ENCODE data around the gene PIP4K2C.

- TF ChIP-seq POLR2AphosphoS5 (IDR thresholded peaks at IDR 0.05), result no peak
- no peak for TF ChIP-seq EP300 (IDR thresholded peaks at IDR 0.05)
- no peak for TF ChIP-seq POLR2A (IDR thresholded peaks at IDR 0.05)
- TF ChIP-seq, protein P1, sequence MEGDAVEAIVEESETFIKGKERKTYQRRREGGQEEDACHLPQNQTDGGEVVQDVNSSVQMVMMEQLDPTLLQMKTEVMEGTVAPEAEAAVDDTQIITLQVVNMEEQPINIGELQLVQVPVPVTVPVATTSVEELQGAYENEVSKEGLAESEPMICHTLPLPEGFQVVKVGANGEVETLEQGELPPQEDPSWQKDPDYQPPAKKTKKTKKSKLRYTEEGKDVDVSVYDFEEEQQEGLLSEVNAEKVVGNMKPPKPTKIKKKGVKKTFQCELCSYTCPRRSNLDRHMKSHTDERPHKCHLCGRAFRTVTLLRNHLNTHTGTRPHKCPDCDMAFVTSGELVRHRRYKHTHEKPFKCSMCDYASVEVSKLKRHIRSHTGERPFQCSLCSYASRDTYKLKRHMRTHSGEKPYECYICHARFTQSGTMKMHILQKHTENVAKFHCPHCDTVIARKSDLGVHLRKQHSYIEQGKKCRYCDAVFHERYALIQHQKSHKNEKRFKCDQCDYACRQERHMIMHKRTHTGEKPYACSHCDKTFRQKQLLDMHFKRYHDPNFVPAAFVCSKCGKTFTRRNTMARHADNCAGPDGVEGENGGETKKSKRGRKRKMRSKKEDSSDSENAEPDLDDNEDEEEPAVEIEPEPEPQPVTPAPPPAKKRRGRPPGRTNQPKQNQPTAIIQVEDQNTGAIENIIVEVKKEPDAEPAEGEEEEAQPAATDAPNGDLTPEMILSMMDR (IDR thresholded peaks at IDR 0.05), result no peak
Measured at GRCh38 chr12:57564178-57564740, 26.7 kb upstream of the PIP4K2C start.
